GM12891 (cell line): ENCODE measurements around the gene LAMA5.

Experiments used
- PAX5 ChIP-seq: IDR thresholded peaks from 2 replicates; pipeline ENCODE4 v1.6.1; 2011; ENCODE audit warnings: low read length, moderate library complexity, mild to moderate bottlenecking; ENCODE audit not compliant: insufficient read depth, severe bottlenecking
- POLR2A ChIP-seq: IDR thresholded peaks from 2 replicates; pipeline ENCODE4 v1.6.1; 2011; ENCODE audit warnings: low read depth, low read length, control low read depth
- POLR2AphosphoS5 ChIP-seq: IDR thresholded peaks from 2 replicates; pipeline ENCODE4 v1.6.1; 2011; ENCODE audit warnings: low read depth, low read length, control low read depth
- TAF1 ChIP-seq: IDR thresholded peaks from 2 replicates; pipeline ENCODE4 v1.6.1; 2011; ENCODE audit warnings: low read depth, low read length, control low read depth

GRCh38 chr20:62415354-62416111, 48.4 kb upstream of the LAMA5 start:
- TF ChIP-seq POLR2AphosphoS5 = no peak
- no peak for TF ChIP-seq POLR2A
- TF ChIP-seq TAF1 = no peak
- no peak for TF ChIP-seq PAX5
